VCaP (cell line): ENCODE results near the gene NAV2.
"Not testable (repeated sequence)": the region's sequence is repeated elsewhere in the genome, so short reads cannot be mapped to it uniquely, and the experiment has no call there.

Experiments used
- H3K27ac ChIP-seq: fragments of 450-650 bp; 2 replicates; pipeline ENCODE4 v1.5.1; 2017
- CTCF ChIP-seq: fragments of 450-650 bp; conservative IDR thresholded peaks from 2 replicates; pipeline ENCODE4 v1.5.1; 2017; ENCODE audit warnings: mild to moderate bottlenecking, moderate library complexity

Gene NAV2

GRCh38 chr11:20126724-20127123, 414.1 kb downstream of the NAV2 start:
- TF ChIP-seq CTCF, result no peak
- H3K27ac ChIP-seq, result no peak overlapping the region

GRCh38 chr11:20127671-20128527, 415.3 kb downstream of the NAV2 start:
- TF ChIP-seq CTCF, result peak; percentile 85
- H3K27ac ChIP-seq, result no peak overlapping the region

GRCh38 chr11:20128528-20128825, 415.8 kb downstream of the NAV2 start:
- TF ChIP-seq CTCF, result peak; percentile 43; the same call in 1 of the 2 replicates
- H3K27ac ChIP-seq, result not testable (repeated sequence)

GRCh38 chr11:20129665-20130064, 417.0 kb downstream of the NAV2 start:
- TF ChIP-seq CTCF, result no peak
- no peak overlapping the region for H3K27ac ChIP-seq

GRCh38 chr11:20131788-20132666, 419.4 kb downstream of the NAV2 start:
- H3K27ac ChIP-seq, result no peak overlapping the region
- peak; percentile 90 for TF ChIP-seq CTCF

- peak; percentile 65 for TF ChIP-seq CTCF
- no peak overlapping the region for H3K27ac ChIP-seq
Observed at GRCh38 chr11:20132667-20133039, 420.0 kb downstream of the NAV2 start.

- H3K27ac ChIP-seq, result no peak overlapping the region
- no peak; the same call in 1 of the 2 replicates for TF ChIP-seq CTCF
Observed at GRCh38 chr11:20134991-20135736, 422.5 kb downstream of the NAV2 start.
